Subcutaneous abdominal adipose tissue (tissue), 5 donors: ENCODE measurements around the gene GRAP2.

Source experiments
- H3K27ac ChIP-seq: one replicate; pipeline ENCODE4 v1.7.0; 2013; ENCODE audit warnings: low read depth, mild to moderate bottlenecking, inconsistent platforms, low read length, moderate library complexity
- H3K27me3 ChIP-seq, 5 donors: one replicate each; pipeline ENCODE4 v1.7.0; 2013; ENCODE audit warnings: low read length in 5 of 5, inconsistent platforms in 1 of 5; ENCODE audit not compliant: control insufficient read depth in 5 of 5, insufficient read depth in 4 of 5
- H3K36me3 ChIP-seq, 5 donors: one replicate each; pipeline ENCODE4 v1.7.0; 2013; ENCODE audit warnings: low read length in 5 of 5; ENCODE audit not compliant: control insufficient read depth in 5 of 5, insufficient read depth in 5 of 5
- H3K4me1 ChIP-seq, 5 donors: one replicate each; pipeline ENCODE4 v1.7.0; 2013; ENCODE audit warnings: low read length in 5 of 5, mild to moderate bottlenecking in 3 of 5, moderate library complexity in 1 of 5; ENCODE audit not compliant: control insufficient read depth in 5 of 5, insufficient read depth in 5 of 5
- H3K4me3 ChIP-seq, 5 donors: one replicate each; pipeline ENCODE4 v1.7.0; 2013; ENCODE audit warnings: low read length in 5 of 5, low read depth in 1 of 5
- H3K9ac ChIP-seq, 5 donors: one replicate each; pipeline ENCODE4 v1.7.0; 2013; ENCODE audit warnings: low read length in 5 of 5, mild to moderate bottlenecking in 4 of 5, moderate library complexity in 3 of 5
- H3K9me3 ChIP-seq, 5 donors: one replicate each; pipeline ENCODE4 v1.7.0; 2013; ENCODE audit warnings: low read length in 5 of 5; ENCODE audit not compliant: control insufficient read depth in 5 of 5
- donor health status: healthy.
- donor health status: healthy.
- donor health status: healthy.
- donor health status: healthy.
- donor health status: healthy.

Gene GRAP2

GRCh38 chr22:39952347-39952746, 51.5 kb downstream of the GRAP2 start:
- Histone ChIP-seq H3K27me3 (no peaks in the 10 kb centered on the region), H3K9ac (no peak overlapping the region), H3K4me1 (peaks cover 0 to 28% (median 18%) of the 10 kb centered on the region in 5 donors), H3K27ac (no peak overlapping the region), H3K9me3 (no peaks in the 10 kb centered on the region), H3K36me3 (no peaks in the 10 kb centered on the region), H3K4me3 (no peak overlapping the region)

DNA sequence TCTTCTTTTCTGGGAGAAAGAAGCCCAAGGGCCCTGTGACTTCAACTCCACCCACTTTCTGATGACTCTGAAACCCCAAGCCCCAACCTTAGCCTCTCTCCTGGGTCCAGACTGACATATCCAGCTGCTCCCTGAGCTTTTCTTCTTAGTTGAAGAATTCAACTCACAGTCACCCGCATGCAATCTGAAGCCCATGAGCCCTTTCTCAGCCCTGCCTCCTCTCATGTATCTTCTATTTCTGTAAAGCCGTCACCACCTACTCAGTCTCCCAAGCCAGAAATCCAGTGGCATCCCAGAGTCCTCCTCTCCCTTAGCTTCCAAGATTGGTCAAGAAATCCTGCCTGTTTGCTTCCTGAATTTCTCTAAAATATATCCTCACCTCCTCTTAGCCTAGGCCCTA, 52.2 kb downstream of the GRAP2 start:
- Histone ChIP-seq H3K9ac (no peak overlapping the region), H3K27me3 (no peaks in the 10 kb centered on the region), H3K4me1 (peaks cover 0 to 29% (median 18%) of the 10 kb centered on the region in 5 donors), H3K4me3 (no peak overlapping the region), H3K36me3 (no peaks in the 10 kb centered on the region), H3K27ac (no peak overlapping the region), H3K9me3 (no peaks in the 10 kb centered on the region)

DNA sequence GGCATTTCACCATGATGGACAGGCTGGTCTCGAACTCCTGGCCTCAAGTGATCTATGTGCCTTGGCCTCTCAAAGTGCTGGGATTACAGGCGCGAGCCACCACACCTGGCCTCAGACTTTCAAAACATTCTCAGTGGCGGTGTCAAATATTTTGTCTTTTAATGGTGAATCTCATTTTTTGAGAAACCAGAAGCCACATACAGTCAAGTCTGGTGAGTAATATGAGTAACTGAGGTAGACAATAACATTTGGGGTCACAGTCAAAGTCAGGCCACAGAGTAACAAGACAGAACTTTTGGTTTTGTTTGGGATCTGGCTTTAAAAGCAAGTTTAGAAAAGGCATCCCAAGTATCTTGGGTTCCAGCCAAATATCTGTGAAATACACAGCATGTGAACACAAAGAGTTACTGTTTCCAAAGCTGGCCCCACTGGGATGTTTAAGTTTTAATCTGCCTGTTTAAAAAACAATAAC, 53.7 kb downstream of the GRAP2 start:
- no peak overlapping the region for H3K27ac ChIP-seq

DNA sequence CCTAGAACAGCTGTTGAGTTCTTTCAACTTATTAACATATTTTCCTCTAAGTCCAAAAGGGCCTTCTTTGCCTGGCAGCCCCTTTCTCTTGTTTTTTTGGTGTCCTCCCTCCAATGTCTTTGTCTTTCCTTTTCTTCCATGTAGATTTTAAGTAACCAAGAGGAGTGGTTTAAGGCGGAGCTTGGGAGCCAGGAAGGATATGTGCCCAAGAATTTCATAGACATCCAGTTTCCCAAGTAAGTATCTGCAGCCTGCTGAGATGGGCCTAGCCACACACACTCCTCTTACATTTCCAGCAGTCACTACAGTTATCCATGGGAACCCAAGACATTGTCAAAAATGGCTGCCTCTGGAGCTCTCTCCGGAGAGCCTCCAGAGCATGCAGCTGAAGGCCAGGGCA, 54.8 kb downstream of the GRAP2 start:
- Histone ChIP-seq H3K27ac (no peak overlapping the region), H3K36me3 (no peaks in the 10 kb centered on the region), H3K4me1 (peaks cover 0 to 47% (median 18%) of the 10 kb centered on the region in 5 donors), H3K27me3 (no peaks in the 10 kb centered on the region), H3K4me3 (no peak overlapping the region), H3K9ac (no peak overlapping the region), H3K9me3 (no peaks in the 10 kb centered on the region)

More for the DNA sequence above, 53.7 kb downstream of the GRAP2 start:
- no peaks in the 10 kb centered on the region for H3K9me3 ChIP-seq
- no peak overlapping the region for H3K9ac ChIP-seq
- no peaks in the 10 kb centered on the region for H3K27me3 ChIP-seq
- H3K4me3 ChIP-seq, result no peak overlapping the region
- H3K36me3 ChIP-seq, result no peaks in the 10 kb centered on the region
- peaks cover 0 to 40% (median 18%) of the 10 kb centered on the region in 5 donors for H3K4me1 ChIP-seq

DNA sequence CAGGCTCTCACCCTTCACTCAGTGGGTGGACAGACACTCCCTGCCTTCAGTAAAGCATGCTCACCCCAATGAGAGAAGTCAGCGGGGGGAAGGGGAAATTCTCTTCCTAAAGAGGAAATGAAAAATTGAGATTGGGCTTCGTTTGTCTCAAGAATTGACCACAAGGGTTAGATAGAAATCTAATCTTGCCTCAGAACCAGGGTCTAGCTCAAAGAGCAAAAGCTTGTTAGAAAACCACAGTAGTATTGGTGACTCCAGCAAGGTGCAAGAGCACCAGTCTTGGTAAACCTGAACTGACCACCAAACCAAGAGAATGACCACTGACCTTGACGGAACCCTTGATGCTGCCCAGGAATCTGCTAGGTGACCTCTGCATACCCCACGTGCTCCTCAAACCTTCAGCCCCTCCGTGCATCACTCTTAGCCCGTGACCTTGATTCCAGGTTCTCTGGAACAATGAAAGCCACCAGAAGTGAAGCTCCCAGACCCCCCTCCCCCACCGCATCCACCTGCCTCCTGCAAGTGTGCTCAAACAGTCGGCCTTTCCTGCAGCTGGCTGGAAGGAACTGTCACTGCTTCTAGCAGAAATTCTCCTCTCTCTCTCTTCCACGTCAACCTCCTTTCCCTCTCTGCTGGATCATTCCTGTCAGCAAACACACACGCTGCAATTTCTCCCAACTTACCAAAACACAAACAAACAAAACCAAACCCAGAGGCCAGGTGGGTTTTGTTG, 56.2 kb downstream of the GRAP2 start:
- H3K27ac ChIP-seq, result no peak overlapping the region
- no peaks in the 10 kb centered on the region for H3K36me3 ChIP-seq
- H3K9ac ChIP-seq, result no peak overlapping the region
- no peaks in the 10 kb centered on the region for H3K27me3 ChIP-seq
- H3K9me3 ChIP-seq, result no peaks in the 10 kb centered on the region
- H3K4me1 ChIP-seq, result peaks cover 0 to 47% (median 18%) of the 10 kb centered on the region in 5 donors
- H3K4me3 ChIP-seq, result no peak overlapping the region

DNA sequence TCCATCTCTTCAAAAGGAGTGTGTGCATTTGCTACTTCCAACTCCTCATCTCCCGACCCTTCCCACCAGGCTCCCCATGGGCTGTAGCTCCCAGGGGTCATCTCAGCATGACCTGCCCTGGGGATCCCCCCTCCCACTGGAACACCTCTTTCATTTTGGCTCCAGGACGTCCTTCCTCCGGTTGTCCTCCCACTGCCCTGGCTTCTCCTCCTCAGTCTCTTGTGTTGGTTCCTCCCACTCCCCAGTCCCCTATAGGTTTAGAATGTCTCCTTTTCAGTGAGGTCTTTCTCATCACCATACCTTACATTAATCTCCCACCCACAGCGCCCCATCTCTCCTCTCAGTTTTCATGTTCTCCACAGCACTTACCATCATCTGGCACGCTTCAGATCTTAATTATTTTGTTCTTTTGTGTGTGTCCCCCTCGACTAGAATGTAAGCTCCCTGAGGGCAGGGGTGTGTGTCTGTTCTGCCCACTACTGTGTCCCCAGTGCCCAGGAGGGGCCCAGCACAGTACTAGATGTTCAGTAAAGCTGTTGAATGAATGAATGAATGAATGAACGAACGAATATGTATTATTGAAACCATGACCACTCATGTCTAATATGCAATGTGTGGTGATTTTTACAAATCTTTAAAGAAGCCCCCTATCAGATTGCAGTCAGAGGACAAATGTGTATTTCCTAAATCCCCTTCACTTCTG, 57.3 kb downstream of the GRAP2 start:
- no peak overlapping the region for H3K4me3 ChIP-seq
- H3K27ac ChIP-seq, result no peak overlapping the region

DNA sequence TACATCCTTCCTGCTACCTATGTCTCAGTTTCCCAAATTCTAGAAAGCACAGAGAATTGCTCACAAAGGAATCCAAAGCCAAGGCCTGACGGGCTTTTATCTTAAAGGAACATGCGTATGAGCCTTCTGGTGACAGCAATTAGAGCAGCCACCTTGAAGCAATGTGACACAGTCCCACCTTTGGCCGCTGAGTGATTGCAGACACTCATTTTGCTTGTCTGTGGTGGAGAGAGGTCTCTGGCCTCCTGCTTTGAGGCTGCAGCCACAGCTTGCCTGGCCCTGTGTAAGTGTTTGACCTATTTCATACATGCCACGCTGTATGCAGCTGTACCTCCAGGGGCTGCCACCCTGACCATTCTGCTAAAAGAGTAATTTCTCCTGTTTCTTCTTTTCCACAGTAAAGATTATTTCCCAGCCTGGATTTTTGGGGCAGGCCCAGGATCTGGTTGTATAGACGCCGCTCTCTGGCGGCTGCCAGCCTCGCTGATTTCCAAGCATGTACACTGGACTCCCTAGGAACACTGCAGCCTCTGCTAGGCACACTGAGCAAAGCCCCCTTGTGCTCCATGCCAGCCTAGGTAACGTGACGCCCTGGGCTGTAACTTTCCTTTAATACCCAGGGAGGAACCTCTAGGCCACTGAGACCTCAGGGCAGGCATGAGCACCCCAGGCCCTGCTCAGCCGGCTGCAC, 58.2 kb downstream of the GRAP2 start:
- Histone ChIP-seq H3K4me3 (no peak overlapping the region), H3K27ac (no peak overlapping the region), H3K4me1 (peaks cover 0 to 44% (median 18%) of the 10 kb centered on the region in 5 donors)

More for the DNA sequence above, 57.3 kb downstream of the GRAP2 start:
- no peaks in the 10 kb centered on the region for H3K36me3 ChIP-seq
- peaks cover 0 to 47% (median 18%) of the 10 kb centered on the region in 5 donors for H3K4me1 ChIP-seq
- no peaks in the 10 kb centered on the region for H3K27me3 ChIP-seq
- H3K9me3 ChIP-seq, result no peaks in the 10 kb centered on the region
- no peak overlapping the region for H3K9ac ChIP-seq

GRCh38 chr22:39959640-39960447, 59.0 kb downstream of the GRAP2 start, which contains the start of gene TMA7B:
TSS of gene TMA7B (plus strand) at chr22:39960397. CDS start at chr22:39964375, 3,978 bp downstream.
- no peaks in the 10 kb centered on the region for H3K27me3 ChIP-seq
- no peaks in the 10 kb centered on the region for H3K9me3 ChIP-seq
- H3K9ac ChIP-seq, result no peak within 1 kb of the TSS
- H3K27ac ChIP-seq, result no peak within 1 kb of the TSS
- peak within 1 kb of the TSS in 1 of 5 donors; percentile 11 for H3K4me3 ChIP-seq
- H3K36me3 ChIP-seq, result no peaks in the 10 kb centered on the region
- peaks cover 0 to 36% (median 11%) of the 10 kb centered on the region in 5 donors for H3K4me1 ChIP-seq

More for the DNA sequence above, 58.2 kb downstream of the GRAP2 start:
- H3K9me3 ChIP-seq, result no peaks in the 10 kb centered on the region
- no peaks in the 10 kb centered on the region for H3K36me3 ChIP-seq
- no peak overlapping the region for H3K9ac ChIP-seq
- no peaks in the 10 kb centered on the region for H3K27me3 ChIP-seq
